H1 (cell line): ENCODE data around the gene CAMK2B. TPM values are rescaled to one million over a fixed set of nuclear protein-coding genes. Genes with fewer than 3 reads are reported as not detected.

Experiments used
- CTCF ChIA-PET: fragments of 300-600 bp; sonication (Branson Sonifier 250); formaldehyde crosslinking; loops from one replicate; lab custom pipeline; 2021; ENCODE audit not compliant: partially characterized antibody; lab: Charles Lee
- POLR2A ChIA-PET: fragments of 300-600 bp; sonication (Branson Sonifier 250); formaldehyde crosslinking; loops from one replicate; lab custom pipeline; 2021; ENCODE audit warnings: inconsistent platforms; ENCODE audit not compliant: partially characterized antibody; lab: Charles Lee
- DNase-seq, 2 experiments: peaks; one replicate each; pipeline versions ENCODE4 v3.0.0 to v3.0.0-alpha.2; 2010 to 2022; ENCODE audit warnings: low spot score in 2 of 2, low read depth in 1 of 2, mixed read lengths in 1 of 2
- FAIRE-seq: peaks from 2 replicates; lab custom pipeline; 2011; peaks lifted over from hg19 to GRCh38; lab: Jason Lieb, UNC
- H2AFZ ChIP-seq: 2 replicates; pipeline ENCODE4 v1.8.1; 2012; ENCODE audit warnings: low read length, inconsistent platforms
- H2AK5ac ChIP-seq: 2 replicates; pipeline ENCODE4 v1.6.1; 2013; ENCODE audit warnings: low read depth, low read length
- H2BK120ac ChIP-seq: replicated peaks from 2 replicates; pipeline ENCODE3; 2013; ENCODE audit warnings: low read depth, low read length, inconsistent platforms
- H2BK12ac ChIP-seq: 2 replicates; pipeline ENCODE4 v1.6.1; 2013; ENCODE audit warnings: low read depth, low read length
- H2BK15ac ChIP-seq: 2 replicates; pipeline ENCODE4 v1.6.1; 2013; ENCODE audit warnings: low read length
- H2BK20ac ChIP-seq: 2 replicates; pipeline ENCODE4 v1.6.1; 2013; ENCODE audit warnings: low read length
- H2BK5ac ChIP-seq: 2 replicates; pipeline ENCODE4 v1.6.1; 2013; ENCODE audit warnings: low read depth, low read length
- H3K14ac ChIP-seq: 2 replicates; pipeline ENCODE4 v1.6.1; 2013; ENCODE audit warnings: inconsistent platforms; ENCODE audit not compliant: insufficient read length
- H3K18ac ChIP-seq: 2 replicates; pipeline ENCODE4 v1.6.1; 2013; ENCODE audit warnings: low read length; ENCODE audit errors: extremely low read depth
- H3K23ac ChIP-seq: 2 replicates; pipeline ENCODE4 v1.6.1; 2013; ENCODE audit warnings: inconsistent platforms; ENCODE audit not compliant: insufficient read length
- H3K23me2 ChIP-seq: 2 replicates; pipeline ENCODE4 v1.6.1; 2013; ENCODE audit warnings: low read depth, low read length
- H3K27ac ChIP-seq: 2 replicates; pipeline ENCODE4 v1.6.1; 2011; ENCODE audit warnings: low read depth, low read length, inconsistent platforms
- H3K27me3 ChIP-seq, 4 experiments: replicated peaks in 1 of 4; 1 replicate in 1 of 4; 2 replicates in 3 of 4; pipeline versions ENCODE4 v1.6.1 to v1.8.1; 2011 to 2013; ENCODE audit warnings: low read length in 3 of 4, mild to moderate bottlenecking in 3 of 4, inconsistent platforms in 2 of 4, mixed read lengths in 2 of 4, moderate library complexity in 1 of 4; ENCODE audit not compliant: control insufficient read depth in 3 of 4, insufficient read depth in 3 of 4; ENCODE audit errors: extremely low read depth in 1 of 4
- H3K36me3 ChIP-seq, 4 experiments: 2 replicates each; pipeline versions ENCODE4 v1.6.1 to v1.8.1; 2011 to 2013; ENCODE audit warnings: mild to moderate bottlenecking in 4 of 4, low read length in 3 of 4, moderate library complexity in 2 of 4, control low read depth in 1 of 4, inconsistent platforms in 1 of 4; ENCODE audit not compliant: insufficient read depth in 4 of 4, control insufficient read depth in 2 of 4
- H3K4ac ChIP-seq: replicated peaks from 2 replicates; pipeline ENCODE3; 2013; ENCODE audit warnings: low read length, low read depth, mixed read lengths, inconsistent platforms; ENCODE audit not compliant: insufficient read length
- H3K4me1 ChIP-seq, 4 experiments: replicated peaks in 1 of 4; 1 replicate in 1 of 4; 2 replicates in 3 of 4; pipeline versions ENCODE4 v1.6.1 to v1.8.1; 2011 to 2013; ENCODE audit warnings: low read length in 3 of 4, inconsistent platforms in 2 of 4, mixed read lengths in 1 of 4; ENCODE audit not compliant: insufficient read depth in 4 of 4, control insufficient read depth in 3 of 4
- H3K4me2 ChIP-seq, 2 experiments: 2 replicates each; pipeline versions ENCODE4 v1.6.1 to v1.8.1; 2011 to 2013; ENCODE audit warnings: low read depth in 2 of 2, low read length in 2 of 2, control low read depth in 1 of 2, inconsistent platforms in 1 of 2, mild to moderate bottlenecking in 1 of 2; ENCODE audit not compliant: insufficient read depth in 1 of 2
- H3K4me3 ChIP-seq, 4 experiments: fragments of 200-600, 300-600 bp in 1 of 4; sonication (generic), shearing (Covaris generic), sonication (Bioruptor Twin) in 1 of 4; 2 replicates each; pipeline versions ENCODE4 v1.5.1 to v1.8.1; 2011 to 2016; ENCODE audit warnings: low read length in 4 of 4, low read depth in 3 of 4, control low read depth in 2 of 4, inconsistent platforms in 2 of 4, mild to moderate bottlenecking in 2 of 4, mixed read lengths in 1 of 4, moderate library complexity in 1 of 4; ENCODE audit not compliant: insufficient read depth in 2 of 4; ENCODE audit errors: extremely low read depth in 1 of 4
- H3K56ac ChIP-seq: replicated peaks from 2 replicates; pipeline ENCODE3; 2013; ENCODE audit warnings: low read depth, mild to moderate bottlenecking, mixed read lengths, low read length, inconsistent platforms; ENCODE audit not compliant: insufficient read length
- H3K79me1 ChIP-seq: 2 replicates; pipeline ENCODE4 v1.6.1; 2013; ENCODE audit warnings: low read depth, low read length, control low read depth
- H3K79me2 ChIP-seq, 2 experiments: 2 replicates each; pipeline versions ENCODE4 v1.6.1 to v1.8.1; 2012 to 2013; ENCODE audit warnings: low read length in 2 of 2, mild to moderate bottlenecking in 2 of 2, inconsistent platforms in 1 of 2; ENCODE audit not compliant: insufficient read depth in 2 of 2, control insufficient read depth in 1 of 2
- H3K9ac ChIP-seq, 4 experiments: replicated peaks in 1 of 4; 1 replicate in 1 of 4; 2 replicates in 3 of 4; pipeline versions ENCODE4 v1.6.1 to v1.8.1; 2011 to 2013; ENCODE audit warnings: low read depth in 3 of 4, low read length in 3 of 4, control low read depth in 2 of 4, mild to moderate bottlenecking in 2 of 4, moderate library complexity in 2 of 4, inconsistent platforms in 1 of 4; ENCODE audit errors: extremely low read depth in 1 of 4
- H3K9me3 ChIP-seq, 2 experiments: 2 replicates each; pipeline versions ENCODE4 v1.6.1 to v1.8.1; 2012 to 2013; ENCODE audit warnings: mild to moderate bottlenecking in 2 of 2, moderate library complexity in 2 of 2, control low read depth in 1 of 2, inconsistent platforms in 1 of 2, low read depth in 1 of 2, low read length in 1 of 2, mixed read lengths in 1 of 2; ENCODE audit not compliant: insufficient read depth in 2 of 2
- H4K20me1 ChIP-seq, 2 experiments: replicated peaks in 1 of 2; 2 replicates each; pipeline versions ENCODE3 to v1.8.1; 2011 to 2013; ENCODE audit warnings: inconsistent platforms in 2 of 2, low read length in 2 of 2, mild to moderate bottlenecking in 1 of 2; ENCODE audit not compliant: insufficient read depth in 2 of 2, control insufficient read depth in 1 of 2
- H4K5ac ChIP-seq: 2 replicates; pipeline ENCODE4 v1.6.1; 2013; ENCODE audit warnings: low read length, low read depth, mixed read lengths, inconsistent platforms; ENCODE audit not compliant: insufficient read length
- H4K8ac ChIP-seq: 2 replicates; pipeline ENCODE4 v1.8.0; 2013; ENCODE audit warnings: mild to moderate bottlenecking, moderate library complexity, low read length, inconsistent platforms; ENCODE audit not compliant: insufficient read depth; ENCODE audit errors: extremely low read depth
- H4K91ac ChIP-seq: replicated peaks from 2 replicates; pipeline ENCODE3; 2013; ENCODE audit warnings: low read length, mixed read lengths, inconsistent platforms; ENCODE audit not compliant: insufficient read length
- CBX5 ChIP-seq: fragments of 300-800, 300-1000 bp; sonication (generic); IDR thresholded peaks from 2 replicates; pipeline ENCODE4 v1.7.1; 2016; ENCODE audit warnings: antibody characterized with exemption, low read length, low read depth
- EZH2 ChIP-seq: fragments of 200-600 bp; sonication (generic); IDR thresholded peaks from 2 replicates; pipeline ENCODE4 v1.7.1; 2012; ENCODE audit warnings: low read depth, mild to moderate bottlenecking, moderate library complexity, low read length, inconsistent platforms; ENCODE audit not compliant: severe bottlenecking
- HDAC2 ChIP-seq, 2 experiments: fragments of 300-600 bp in 1 of 2; sonication (generic) in 1 of 2; IDR thresholded peaks; 2 replicates each; pipeline ENCODE4 v1.6.1; 2011 to 2012; ENCODE audit warnings: low read depth in 2 of 2, low read length in 2 of 2, mild to moderate bottlenecking in 2 of 2, moderate library complexity in 2 of 2, borderline replicate concordance in 1 of 2, inconsistent platforms in 1 of 2
- JUND ChIP-seq: IDR thresholded peaks from 2 replicates; pipeline ENCODE4 v1.6.1; 2011; ENCODE audit warnings: mild to moderate bottlenecking, improper control_type of control experiment, low read length
- SIRT6 ChIP-seq: IDR thresholded peaks from one replicate; pipeline ENCODE4 v1.7.1; 2012; ENCODE audit warnings: low read length, inconsistent platforms
- SRF ChIP-seq: IDR thresholded peaks from 2 replicates; pipeline ENCODE4 v1.6.1; 2011; ENCODE audit warnings: mild to moderate bottlenecking, low read depth, low read length, moderate library complexity
- ZNF274 ChIP-seq: IDR thresholded peaks from 2 replicates; pipeline ENCODE4 v1.7.0; 2012; ENCODE audit warnings: low read length, borderline replicate concordance; ENCODE audit errors: extremely low read depth
- WGBS, 2 experiments: shearing (Covaris generic) in 1 of 2; methylation state at CpG; one replicate each; pipeline versions ENCODE4 v1.1.6 to v1.1.7; 2013 to 2015; ENCODE audit warnings: low lambda C conversion rate in 2 of 2, mixed read lengths in 2 of 2, inconsistent platforms in 1 of 2, low coverage in 1 of 2, missing lambda C conversion rate in 1 of 2; ENCODE audit not compliant: insufficient replicate concordance in 2 of 2, insufficient coverage in 1 of 2, insufficient read length in 1 of 2; ENCODE audit errors: extremely low coverage in 1 of 2, missing lambda C conversion rate in 1 of 2; 5-methylcytosine and 5-hydroxymethylcytosine counted together
- polyA plus RNA-seq, 7 experiments: library from polyadenylated mRNA; depleted of rRNA in 3 of 7; stranded (reverse) in 5 of 7; unstranded in 2 of 7; fragments of >200 nt in 5 of 7; fragments of 200-250 nt in 2 of 7; gene quantifications; 1 replicate in 5 of 7; 2 replicates in 1 of 7; 4 replicates in 1 of 7; pipeline versions ENCODE4 v1.2.1 to v1.2.3, GENCODE V29; 2011 to 2013; ENCODE audit warnings: missing spikeins in 2 of 7, mixed read lengths in 2 of 7
- total RNA-seq: library from RNA; stranded (reverse); fragmentation: NEBNext Ultra II Directional; extraction: Animal tissue kit (Norgen Biotek cat#: 25700); gene quantifications from 2 replicates; pipeline ENCODE4 v1.2.1, GENCODE V29; 2021
- TF ChIP-seq, protein P1 (sequence below): IDR thresholded peaks from 2 replicates; pipeline ENCODE4 v1.6.1; 2012; ENCODE audit warnings: low read length, inconsistent platforms

CAMK2B gene
- total and polyA plus RNA-seq, 2 of the 8 experiments (the other 6 are each of a cell fraction or from before 2014, with no cell fraction given): 0.05 to 0.15 TPM

- TF ChIP-seq EZH2: no peak
- TF ChIP-seq JUND: no peak
- no peak for TF ChIP-seq CBX5
- TF ChIP-seq SIRT6: no peak
- TF ChIP-seq, protein P1, sequence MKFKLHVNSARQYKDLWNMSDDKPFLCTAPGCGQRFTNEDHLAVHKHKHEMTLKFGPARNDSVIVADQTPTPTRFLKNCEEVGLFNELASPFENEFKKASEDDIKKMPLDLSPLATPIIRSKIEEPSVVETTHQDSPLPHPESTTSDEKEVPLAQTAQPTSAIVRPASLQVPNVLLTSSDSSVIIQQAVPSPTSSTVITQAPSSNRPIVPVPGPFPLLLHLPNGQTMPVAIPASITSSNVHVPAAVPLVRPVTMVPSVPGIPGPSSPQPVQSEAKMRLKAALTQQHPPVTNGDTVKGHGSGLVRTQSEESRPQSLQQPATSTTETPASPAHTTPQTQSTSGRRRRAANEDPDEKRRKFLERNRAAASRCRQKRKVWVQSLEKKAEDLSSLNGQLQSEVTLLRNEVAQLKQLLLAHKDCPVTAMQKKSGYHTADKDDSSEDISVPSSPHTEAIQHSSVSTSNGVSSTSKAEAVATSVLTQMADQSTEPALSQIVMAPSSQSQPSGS: no peak
- no peak for TF ChIP-seq SRF
- TF ChIP-seq HDAC2 (IDR thresholded peaks at IDR 0.05; ENCODE audit: borderline replicate concordance in 1 of 2, low read depth in 2 of 2, low read length in 2 of 2): no peak
- TF ChIP-seq ZNF274: no peak
- Histone ChIP-seq H3K14ac (no peak overlapping the region), H3K4me3 (no peak overlapping the region), H4K91ac (no peak overlapping the region), H2BK120ac (no peak overlapping the region), H3K36me3 (no peaks in the 10 kb centered on the region), H2BK20ac (no peak overlapping the region), H3K9ac (no peak overlapping the region; a peak in 1 of 7 replicates), H2BK5ac (no peak overlapping the region), H2AFZ (no peak overlapping the region), H3K27ac (no peak overlapping the region), H3K79me2 (no peaks in the 10 kb centered on the region), H2BK12ac (no peak overlapping the region), H3K56ac (no peak overlapping the region), H3K9me3 (no peaks in the 10 kb centered on the region), H2AK5ac (no peak overlapping the region), H3K23me2 (peaks cover 3% of the 10 kb centered on the region; the same call in 1 of the 2 replicates), H3K18ac (no peak overlapping the region; the same call in 1 of the 2 replicates), H3K4ac (no peak overlapping the region), H4K20me1 (peaks cover 0 to 6% of the 10 kb centered on the region in 2 experiments), H2BK15ac (no peak overlapping the region), H4K8ac (peak overlapping the region; percentile 31; the same call in 1 of the 2 replicates), H3K79me1 (no peaks in the 10 kb centered on the region), H3K23ac (no peak overlapping the region), H3K4me2 (no peak overlapping the region), H4K5ac (no peak overlapping the region), H3K27me3 (no peaks in the 10 kb centered on the region; a peak in 1 of 7 replicates), H3K4me1 (peaks cover 0 to 4% (median 0%) of the 10 kb centered on the region in 4 experiments; a peak in 3 of 7 replicates)
- POLR2A ChIA-PET: no interaction called here
- DNase-seq (no peak), FAIRE-seq (no peak)
- 89% methylated on average over 13 of the region's 14 CpGs; no CpG with 5 or more reads in 1 of the 2 experiments for WGBS, 2 experiments
- CTCF ChIA-PET: interaction anchor here (0.9 to 3.6 kb wide), 12 partner anchors 9 to 276 kb away, joined by 3 to 15 read pairs (median 3); no protein-coding TSS in a partner anchor
Measured at GRCh38 chr7:44258865-44259546, 66.4 kb downstream of the CAMK2B start.
